Keratinocyte (primary cell): Measurements from ENCODE around the gene ACAT2. TPM values are rescaled to one million over a fixed set of nuclear protein-coding genes. Genes with fewer than 3 reads are reported as not detected.
A peak's percentile ranks its signal among the peaks of the same experiment; 100 is the strongest.

Experiments used
- DNase-seq: peaks from one replicate; pipeline ENCODE4 v3.0.0-alpha.2; 2011; ENCODE audit warnings: low read depth, missing footprints, low spot score
- FAIRE-seq: peaks from 2 replicates; lab custom pipeline; 2011; peaks lifted over from hg19 to GRCh38; lab: Jason Lieb, UNC
- H2AFZ ChIP-seq: 2 replicates; pipeline ENCODE4 v1.6.0; 2012; ENCODE audit warnings: low read length, control low read depth, inconsistent platforms; ENCODE audit not compliant: control insufficient read depth
- H3K27ac ChIP-seq: 2 replicates; pipeline ENCODE4 v1.5.1; 2011; ENCODE audit warnings: low read length; ENCODE audit not compliant: control insufficient read depth, insufficient read depth
- H3K27me3 ChIP-seq: 3 replicates; pipeline ENCODE4 v1.6.0; 2011; ENCODE audit warnings: low read length; ENCODE audit not compliant: control insufficient read depth, insufficient read depth; ENCODE audit errors: extremely low read depth
- H3K36me3 ChIP-seq, 2 experiments: 2 replicates in 1 of 2; 3 replicates in 1 of 2; pipeline ENCODE4 v1.5.1; 2011; ENCODE audit warnings: low read length in 2 of 2, mild to moderate bottlenecking in 1 of 2; ENCODE audit not compliant: control insufficient read depth in 2 of 2, insufficient read depth in 2 of 2; ENCODE audit errors: extremely low read depth in 1 of 2
- H3K4me1 ChIP-seq: 3 replicates; pipeline ENCODE4 v1.5.1; 2011; ENCODE audit warnings: low read length; ENCODE audit not compliant: control insufficient read depth, insufficient read depth; ENCODE audit errors: extremely low read depth
- H3K4me2 ChIP-seq: 3 replicates; pipeline ENCODE4 v1.6.0; 2011; ENCODE audit warnings: low read depth, low read length; ENCODE audit not compliant: control insufficient read depth, insufficient read depth; ENCODE audit errors: extremely low read depth
- H3K4me3 ChIP-seq, 3 experiments: fragments of 200-600 bp in 1 of 3; sonication (generic) in 1 of 3; 2 replicates in 2 of 3; 3 replicates in 1 of 3; pipeline ENCODE4 v1.5.1; 2011 to 2016; ENCODE audit warnings: low read length in 3 of 3, mild to moderate bottlenecking in 3 of 3, control low read depth in 2 of 3, inconsistent platforms in 1 of 3, low read depth in 1 of 3, mixed read lengths in 1 of 3, mixed run types in 1 of 3, moderate library complexity in 1 of 3; ENCODE audit not compliant: control insufficient read depth in 2 of 3, insufficient read depth in 2 of 3; ENCODE audit errors: extremely low read depth in 1 of 3
- H3K79me2 ChIP-seq: 2 replicates; pipeline ENCODE4 v1.6.0; 2012; ENCODE audit warnings: low read length; ENCODE audit not compliant: control insufficient read depth, insufficient read depth
- H3K9ac ChIP-seq: 3 replicates; pipeline ENCODE4 v1.6.0; 2011; ENCODE audit warnings: low read length; ENCODE audit not compliant: control insufficient read depth, insufficient read depth; ENCODE audit errors: extremely low read depth
- H3K9me1 ChIP-seq: 3 replicates; pipeline ENCODE4 v1.6.0; 2011; ENCODE audit warnings: low read length; ENCODE audit not compliant: control insufficient read depth, insufficient read depth; ENCODE audit errors: extremely low read depth
- H3K9me3 ChIP-seq: 2 replicates; pipeline ENCODE4 v1.5.1; 2012; ENCODE audit warnings: low read depth, low read length; ENCODE audit not compliant: control insufficient read depth
- H4K20me1 ChIP-seq: 3 replicates; pipeline ENCODE4 v1.6.0; 2011; ENCODE audit warnings: low read length; ENCODE audit not compliant: control insufficient read depth, insufficient read depth; ENCODE audit errors: extremely low read depth
- EZH2 ChIP-seq: IDR thresholded peaks from one replicate; pipeline ENCODE4 v1.6.1; 2012; ENCODE audit warnings: inconsistent platforms, mild to moderate bottlenecking, low read length, moderate library complexity
- dilution Hi-C: fragments of 300-500 bp; cut with MboI; formaldehyde crosslinking; loops from one replicate; pipeline ENCODE4 v1.7.0; 2020; ENCODE audit warnings: low sequenced_read_pairs; ENCODE audit not compliant: extremely low pct_ligation_motif_present
- polyA plus RNA-seq, 5 experiments: library from polyadenylated mRNA; depleted of rRNA in 3 of 5; stranded (reverse) in 3 of 5; stranded (forward) in 1 of 5; unstranded in 1 of 5; fragments of >200 nt; gene quantifications; 1 replicate in 1 of 5; 2 replicates in 3 of 5; 3 replicates in 1 of 5; pipeline versions ENCODE4 v1.2.1 to v1.2.3, GENCODE V29; 2011 to 2012; ENCODE audit warnings: missing spikeins in 2 of 5, low read depth in 1 of 5, low replicate concordance in 1 of 5
- TF ChIP-seq, protein P1 (sequence below), 3 experiments: IDR thresholded peaks in 1 of 3; conservative IDR thresholded peaks in 1 of 3; optimal IDR thresholded peaks in 1 of 3; 2 replicates in 2 of 3; 3 replicates in 1 of 3; pipeline versions ENCODE3 to v1.5.1; 2011; ENCODE audit warnings: low read length in 3 of 3, mild to moderate bottlenecking in 3 of 3, moderate library complexity in 2 of 3, control low read depth in 1 of 3, inconsistent platforms in 1 of 3; ENCODE audit not compliant: insufficient read depth in 2 of 3; ENCODE audit errors: extremely low read depth in 1 of 3

The ACAT2 gene
- polyA plus RNA-seq, 1 donor (not counting 4 experiments of a cell fraction or from before 2014, with no cell fraction given), result 205 TPM

DNA sequence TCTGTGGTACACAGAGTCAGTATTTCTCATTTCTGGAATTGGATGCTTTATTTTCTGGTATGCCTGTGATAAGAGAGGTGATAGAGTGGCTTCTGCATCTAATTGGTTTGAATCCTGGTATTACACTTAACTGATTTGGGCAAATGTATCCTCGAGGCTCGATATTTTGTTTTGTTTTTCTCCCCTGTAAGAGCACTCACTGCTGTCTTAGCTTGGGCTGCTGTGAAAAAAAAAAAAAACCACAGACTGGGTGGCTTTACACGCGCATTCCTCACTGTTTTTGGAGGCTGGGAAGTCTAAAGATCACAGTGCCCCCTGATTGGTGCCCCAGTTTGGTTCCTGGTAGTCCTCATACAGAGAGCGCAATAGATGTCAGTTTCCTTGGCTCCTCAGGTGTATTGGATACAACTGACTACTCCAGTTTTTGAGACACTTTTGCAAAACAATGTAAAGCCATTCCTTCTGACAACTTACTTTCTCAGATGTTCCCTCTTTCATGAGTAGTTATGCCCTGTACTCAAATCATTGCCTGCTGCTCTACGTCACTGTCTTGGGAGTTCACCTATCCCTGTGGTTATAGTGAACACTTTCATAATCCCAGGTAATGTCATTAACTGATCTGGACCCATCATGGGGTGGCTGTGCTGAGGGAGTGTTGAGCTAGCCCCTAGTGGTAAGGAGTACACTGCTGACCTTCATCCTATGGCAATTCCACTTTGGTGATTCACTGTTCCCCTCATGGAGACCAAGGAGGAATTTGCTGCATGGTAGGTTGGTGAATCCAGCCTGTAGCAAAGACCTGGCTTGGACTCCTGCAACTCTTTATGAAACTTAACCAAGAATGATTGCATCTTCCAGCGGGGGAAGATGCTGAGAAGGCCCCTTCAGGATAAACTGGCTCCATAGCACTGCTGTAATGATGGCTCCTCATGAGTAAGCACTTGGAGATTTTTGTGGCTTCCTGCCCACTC lies 3.5 kb upstream of the ACAT2 start:
- Histone ChIP-seq H3K4me2 (peak overlapping the region; percentile 9), H3K9ac (no peak overlapping the region), H3K79me2 (peaks cover 15% of the 10 kb centered on the region), H3K27me3 (no peaks in the 10 kb centered on the region), H3K9me1 (peaks cover 2% of the 10 kb centered on the region), H4K20me1 (no peaks in the 10 kb centered on the region), H3K9me3 (no peaks in the 10 kb centered on the region), H3K4me3 (no peak overlapping the region), H3K36me3 (peaks cover 13 to 31% of the 10 kb centered on the region in 2 experiments), H2AFZ (no peak overlapping the region), H3K27ac (peak overlapping the region; percentile 2), H3K4me1 (peaks cover 29% of the 10 kb centered on the region)
- TF ChIP-seq EZH2, result no peak
- TF ChIP-seq, protein P1, sequence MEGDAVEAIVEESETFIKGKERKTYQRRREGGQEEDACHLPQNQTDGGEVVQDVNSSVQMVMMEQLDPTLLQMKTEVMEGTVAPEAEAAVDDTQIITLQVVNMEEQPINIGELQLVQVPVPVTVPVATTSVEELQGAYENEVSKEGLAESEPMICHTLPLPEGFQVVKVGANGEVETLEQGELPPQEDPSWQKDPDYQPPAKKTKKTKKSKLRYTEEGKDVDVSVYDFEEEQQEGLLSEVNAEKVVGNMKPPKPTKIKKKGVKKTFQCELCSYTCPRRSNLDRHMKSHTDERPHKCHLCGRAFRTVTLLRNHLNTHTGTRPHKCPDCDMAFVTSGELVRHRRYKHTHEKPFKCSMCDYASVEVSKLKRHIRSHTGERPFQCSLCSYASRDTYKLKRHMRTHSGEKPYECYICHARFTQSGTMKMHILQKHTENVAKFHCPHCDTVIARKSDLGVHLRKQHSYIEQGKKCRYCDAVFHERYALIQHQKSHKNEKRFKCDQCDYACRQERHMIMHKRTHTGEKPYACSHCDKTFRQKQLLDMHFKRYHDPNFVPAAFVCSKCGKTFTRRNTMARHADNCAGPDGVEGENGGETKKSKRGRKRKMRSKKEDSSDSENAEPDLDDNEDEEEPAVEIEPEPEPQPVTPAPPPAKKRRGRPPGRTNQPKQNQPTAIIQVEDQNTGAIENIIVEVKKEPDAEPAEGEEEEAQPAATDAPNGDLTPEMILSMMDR (optimal IDR thresholded peaks at IDR 0.05 in 1 of 3, IDR thresholded peaks at IDR 0.05 in 1 of 3, conservative IDR thresholded peaks at IDR 0.05 in 1 of 3; ENCODE audit: extremely low read depth in 1 of 3, insufficient read depth in 2 of 3, low read length in 3 of 3), result peak in 2 of 3 experiments; percentile 31 to 35
- dilution Hi-C loops, result no loop called here
- FAIRE-seq, result peak; percentile 87
- peak; percentile 30 for DNase-seq

DNA sequence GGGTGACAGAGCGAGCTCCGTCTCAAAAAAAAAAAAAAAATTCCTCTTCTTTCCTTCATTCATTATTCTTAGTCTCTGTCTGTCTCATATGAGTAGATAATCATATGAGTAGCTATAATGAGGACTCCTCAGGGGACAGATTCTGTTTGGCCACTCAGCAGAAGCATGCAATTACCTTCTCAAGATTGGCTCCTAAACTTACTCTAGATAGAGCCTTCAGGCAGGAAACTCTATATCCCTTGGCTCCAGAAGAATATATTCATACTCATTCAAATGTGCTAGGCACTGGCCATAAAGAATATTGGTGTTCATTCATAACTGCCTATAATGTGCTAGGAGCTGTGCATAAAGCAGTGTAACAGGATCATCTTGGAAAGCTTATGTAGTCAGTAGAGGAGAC lies 2.2 kb upstream of the ACAT2 start:
- Histone ChIP-seq H3K4me3 (no peak overlapping the region), H3K4me1 (peaks cover 33% of the 10 kb centered on the region), H3K79me2 (peaks cover 23% of the 10 kb centered on the region), H3K4me2 (no peak overlapping the region), H2AFZ (no peak overlapping the region), H3K9me1 (peaks cover 2% of the 10 kb centered on the region), H3K36me3 (peaks cover 10 to 26% of the 10 kb centered on the region in 2 experiments), H3K27me3 (no peaks in the 10 kb centered on the region), H3K27ac (no peak overlapping the region), H3K9me3 (no peaks in the 10 kb centered on the region), H4K20me1 (no peaks in the 10 kb centered on the region), H3K9ac (no peak overlapping the region)
- FAIRE-seq (no peak), DNase-seq (no peak)
- TF ChIP-seq, protein P1 (optimal IDR thresholded peaks at IDR 0.05 in 1 of 3, IDR thresholded peaks at IDR 0.05 in 1 of 3, conservative IDR thresholded peaks at IDR 0.05 in 1 of 3; ENCODE audit: extremely low read depth in 1 of 3, insufficient read depth in 2 of 3, low read length in 3 of 3), result no peak
- no peak for TF ChIP-seq EZH2
- dilution Hi-C loops, result no loop called here
